Neural cell (in vitro differentiated cells): ENCODE measurements around the gene TSPAN14. TPM values are rescaled to one million over a fixed set of nuclear protein-coding genes. Genes with fewer than 3 reads are reported as not detected.
"Not testable (repeated sequence)": the region's sequence is repeated elsewhere in the genome, so short reads cannot be mapped to it uniquely, and the experiment has no call there.

Experiments used
- H2AFZ ChIP-seq: fragments of 200-600, 300-800 bp; sonication (generic), shearing (Covaris generic); 2 replicates; pipeline ENCODE4 v1.6.0; 2014; ENCODE audit warnings: low read depth, mild to moderate bottlenecking, antibody characterized with exemption, low read length, moderate library complexity
- H3F3A ChIP-seq: fragments of 200-600 bp; shearing (Covaris generic); 2 replicates; pipeline ENCODE4 v1.6.1; 2016; ENCODE audit warnings: mild to moderate bottlenecking, moderate library complexity, mixed read lengths, antibody characterized with exemption, low read length; ENCODE audit not compliant: insufficient read depth, poor library complexity, severe bottlenecking
- H3K27ac ChIP-seq: fragments of 200-600, 300-800 bp; sonication (generic), shearing (Covaris generic); 2 replicates; pipeline ENCODE4 v1.5.1; 2014; ENCODE audit warnings: mild to moderate bottlenecking, low read length, moderate library complexity
- H3K27me3 ChIP-seq: fragments of 300-800, 200-600 bp; sonication (generic), shearing (Covaris generic); 2 replicates; pipeline ENCODE4 v1.6.0; 2014; ENCODE audit warnings: mild to moderate bottlenecking, low read depth, low read length, moderate library complexity; ENCODE audit not compliant: insufficient read depth
- H3K36me3 ChIP-seq: fragments of 300-800, 200-600 bp; sonication (generic), shearing (Covaris generic); 2 replicates; pipeline ENCODE4 v1.5.1; 2014; ENCODE audit warnings: mild to moderate bottlenecking, antibody characterized with exemption, low read length, moderate library complexity; ENCODE audit not compliant: insufficient read depth
- H3K4me2 ChIP-seq: fragments of 300-800, 200-600 bp; sonication (generic), shearing (Covaris generic); 2 replicates; pipeline ENCODE4 v1.6.0; 2014; ENCODE audit warnings: mild to moderate bottlenecking, low read length
- H3K4me3 ChIP-seq: fragments of 300-800, 200-600 bp; sonication (generic), shearing (Covaris generic); 2 replicates; pipeline ENCODE4 v1.5.1; 2014; ENCODE audit warnings: mild to moderate bottlenecking, low read length, moderate library complexity
- H3K79me2 ChIP-seq: fragments of 200-600 bp; shearing (Covaris generic); replicated peaks from 2 replicates; pipeline ENCODE4 v1.6.0; 2014; ENCODE audit warnings: mild to moderate bottlenecking, low read length, moderate library complexity; ENCODE audit not compliant: insufficient read depth
- H3K9ac ChIP-seq: fragments of 300-800, 200-600 bp; sonication (generic), shearing (Covaris generic); 2 replicates; pipeline ENCODE4 v1.6.1; 2016; ENCODE audit warnings: mild to moderate bottlenecking, low read length, mixed read lengths
- H3K9me2 ChIP-seq: fragments of 200-600 bp; shearing (Covaris generic); 2 replicates; pipeline ENCODE4 v1.6.1; 2016; ENCODE audit warnings: mild to moderate bottlenecking, low read length, mixed read lengths; ENCODE audit not compliant: insufficient read depth
- H3K9me3 ChIP-seq: fragments of 200-600, 300-800 bp; sonication (generic), shearing (Covaris generic); 2 replicates; pipeline ENCODE4 v1.6.1; 2016; ENCODE audit warnings: mild to moderate bottlenecking, mixed run types, low read length, moderate library complexity, mixed read lengths
- H4K20me1 ChIP-seq: fragments of 200-600 bp; shearing (Covaris generic); 2 replicates; pipeline ENCODE4 v1.6.1; 2016; ENCODE audit warnings: mild to moderate bottlenecking, mixed run types; ENCODE audit not compliant: insufficient read depth
- CTCF ChIP-seq: fragments of 450-650 bp; IDR thresholded peaks from 2 replicates; pipeline ENCODE4 v1.5.1; 2014; ENCODE audit warnings: antibody characterized with exemption, mild to moderate bottlenecking, moderate library complexity; ENCODE audit not compliant: poor library complexity, severe bottlenecking
- EP300 ChIP-seq: fragments of 450-650 bp; conservative IDR thresholded peaks from 2 replicates; pipeline ENCODE4 v1.6.1; 2014; ENCODE audit warnings: antibody characterized with exemption, mild to moderate bottlenecking, moderate library complexity; ENCODE audit not compliant: poor library complexity, severe bottlenecking
- EZH2 ChIP-seq: fragments of 200-600, 300-800 bp; shearing (Covaris generic), sonication (generic); IDR thresholded peaks from 2 replicates; pipeline ENCODE4 v1.6.1; 2014; ENCODE audit warnings: antibody characterized with exemption, low read length, borderline replicate concordance, mild to moderate bottlenecking; ENCODE audit not compliant: insufficient read depth, poor library complexity, severe bottlenecking
- MXI1 ChIP-seq: fragments of 450-650 bp; conservative IDR thresholded peaks from 2 replicates; pipeline ENCODE4 v1.6.1; 2014; ENCODE audit warnings: antibody characterized with exemption, mild to moderate bottlenecking; ENCODE audit not compliant: poor library complexity, severe bottlenecking
- POLR2AphosphoS5 ChIP-seq: IDR thresholded peaks from 2 replicates; pipeline ENCODE4 v1.6.1; 2012
- RAD21 ChIP-seq: fragments of 450-650 bp; conservative IDR thresholded peaks from 2 replicates; pipeline ENCODE4 v1.6.1; 2014; ENCODE audit warnings: antibody characterized with exemption, mild to moderate bottlenecking, moderate library complexity
- REST ChIP-seq: IDR thresholded peaks from 2 replicates; pipeline ENCODE4 v1.6.1; 2012; ENCODE audit warnings: borderline replicate concordance
- SMC3 ChIP-seq: fragments of 450-650 bp; conservative IDR thresholded peaks from 2 replicates; pipeline ENCODE4 v1.6.1; 2014; ENCODE audit warnings: antibody characterized with exemption, mild to moderate bottlenecking, moderate library complexity; ENCODE audit not compliant: poor library complexity
- TAF1 ChIP-seq: IDR thresholded peaks from 2 replicates; pipeline ENCODE4 v1.6.1; 2012; ENCODE audit warnings: low read depth
- polyA plus RNA-seq: library from polyadenylated mRNA; depleted of rRNA; stranded (reverse); fragments of >200 nt; gene quantifications from 2 replicates; pipeline ENCODE4 v1.2.3, GENCODE V29; 2014

TSPAN14 gene
- polyA plus RNA-seq, 1 donor from 2014 or later, result 26.3 TPM

- Histone ChIP-seq H3K4me2 (no peak overlapping the region), H3K27ac (no peak overlapping the region), H3K4me3 (no peak overlapping the region), H3K9ac (no peak overlapping the region), H3K79me2 (no peaks in the 10 kb centered on the region), H4K20me1 (no peaks in the 10 kb centered on the region), H3K27me3 (no peaks in the 10 kb centered on the region), H3K36me3 (peaks cover 3% of the 10 kb centered on the region), H3F3A (no peaks in the 10 kb centered on the region), H3K9me2 (no peaks in the 10 kb centered on the region), H2AFZ (no peak overlapping the region), H3K9me3 (no peaks in the 10 kb centered on the region)
- TF ChIP-seq RAD21 (no peak), POLR2AphosphoS5 (no peak), MXI1 (no peak), EP300 (no peak), REST (no peak), TAF1 (no peak), CTCF (no peak), EZH2 (no peak), SMC3 (no peak)
These were observed 78.5 kb downstream of the TSPAN14 start for GRCh38 chr10:80532571-80532970.

GRCh38 chr10:80534059-80534458 lies 79.9 kb downstream of the TSPAN14 start:
- not testable (repeated sequence) for H3K4me2 ChIP-seq, H3K9ac ChIP-seq, H3F3A ChIP-seq, H3K27ac ChIP-seq, H4K20me1 ChIP-seq, H3K9me3 ChIP-seq, H3K79me2 ChIP-seq, H3K9me2 ChIP-seq, H3K4me3 ChIP-seq, H3K27me3 ChIP-seq, H3K36me3 ChIP-seq, H2AFZ ChIP-seq

GRCh38 chr10:80534646-80535045 lies 80.5 kb downstream of the TSPAN14 start:
- not testable (repeated sequence) for H3K79me2 ChIP-seq, H3K4me2 ChIP-seq, H4K20me1 ChIP-seq, H2AFZ ChIP-seq, H3K36me3 ChIP-seq, H3K4me3 ChIP-seq, H3K27me3 ChIP-seq, H3K9ac ChIP-seq, H3F3A ChIP-seq, H3K9me3 ChIP-seq, H3K9me2 ChIP-seq, H3K27ac ChIP-seq
